ENCODE results near the gene BCL11B.

DNA sequence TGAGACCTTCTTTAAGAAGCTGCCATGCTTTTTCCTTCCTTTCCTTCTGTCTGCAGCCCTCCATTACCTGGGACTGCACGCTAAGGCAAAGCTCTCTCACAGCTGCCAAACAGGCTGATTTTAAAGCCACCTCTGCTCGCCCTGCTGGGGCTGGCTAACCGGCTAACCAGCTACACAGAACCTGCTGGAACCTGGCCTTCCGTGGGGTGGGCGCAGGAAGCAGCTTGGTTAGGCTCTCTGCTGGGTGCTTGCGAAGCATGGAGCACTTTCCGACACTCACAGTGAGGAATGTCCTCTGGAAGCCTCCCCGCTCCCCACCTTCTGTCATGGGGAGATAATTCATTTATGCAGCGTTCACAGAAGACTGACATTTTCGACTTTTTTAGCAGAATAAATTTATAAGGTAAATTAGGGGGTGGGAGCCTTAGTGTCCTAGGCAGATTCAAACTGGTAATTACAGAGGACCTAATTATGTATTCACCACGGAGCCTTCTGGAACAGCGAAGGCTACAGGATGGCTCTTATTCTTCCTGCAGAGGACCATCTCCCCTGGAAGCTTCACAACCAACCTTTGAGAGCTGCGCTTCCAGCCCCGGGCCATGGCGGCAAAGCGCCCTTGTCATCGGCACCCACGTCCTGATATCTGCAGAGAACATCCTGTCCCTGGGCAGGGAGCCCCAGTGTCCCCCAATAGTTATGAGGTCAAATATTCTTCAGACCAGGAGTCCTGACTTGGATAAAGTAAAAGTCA, 12.4 kb upstream of the BCL11B start:
- TF ChIP-seq, protein P1, sequence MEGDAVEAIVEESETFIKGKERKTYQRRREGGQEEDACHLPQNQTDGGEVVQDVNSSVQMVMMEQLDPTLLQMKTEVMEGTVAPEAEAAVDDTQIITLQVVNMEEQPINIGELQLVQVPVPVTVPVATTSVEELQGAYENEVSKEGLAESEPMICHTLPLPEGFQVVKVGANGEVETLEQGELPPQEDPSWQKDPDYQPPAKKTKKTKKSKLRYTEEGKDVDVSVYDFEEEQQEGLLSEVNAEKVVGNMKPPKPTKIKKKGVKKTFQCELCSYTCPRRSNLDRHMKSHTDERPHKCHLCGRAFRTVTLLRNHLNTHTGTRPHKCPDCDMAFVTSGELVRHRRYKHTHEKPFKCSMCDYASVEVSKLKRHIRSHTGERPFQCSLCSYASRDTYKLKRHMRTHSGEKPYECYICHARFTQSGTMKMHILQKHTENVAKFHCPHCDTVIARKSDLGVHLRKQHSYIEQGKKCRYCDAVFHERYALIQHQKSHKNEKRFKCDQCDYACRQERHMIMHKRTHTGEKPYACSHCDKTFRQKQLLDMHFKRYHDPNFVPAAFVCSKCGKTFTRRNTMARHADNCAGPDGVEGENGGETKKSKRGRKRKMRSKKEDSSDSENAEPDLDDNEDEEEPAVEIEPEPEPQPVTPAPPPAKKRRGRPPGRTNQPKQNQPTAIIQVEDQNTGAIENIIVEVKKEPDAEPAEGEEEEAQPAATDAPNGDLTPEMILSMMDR (IDR thresholded peaks at IDR 0.05; ENCODE audit: low read depth, low read length, missing input control): no peak
- TF ChIP-seq YY1 (IDR thresholded peaks at IDR 0.05): no peak
- TF ChIP-seq MAX (IDR thresholded peaks at IDR 0.05): no peak
- no peak for TF ChIP-seq EGR1 (IDR thresholded peaks at IDR 0.05; ENCODE audit: low read depth in 2 of 2)
- no peak for TF ChIP-seq ZBTB33 (IDR thresholded peaks at IDR 0.05)
- TF ChIP-seq RAD21 (IDR thresholded peaks at IDR 0.05): no peak
- TF ChIP-seq JUND (IDR thresholded peaks at IDR 0.05): no peak
- TF ChIP-seq REST (IDR thresholded peaks at IDR 0.05): no peak
- no peak for TF ChIP-seq TAF1 (conservative IDR thresholded peaks at IDR 0.05)

Data from liver (tissue), 3 donors.